GM19324 (cell line): ENCODE measurements around the gene SIAH2.

ENCODE experiments used
- ATAC-seq: cut with Tn5 transposase; IDR thresholded peaks from one replicate; pipeline ENCODE4 v1.9.1; 2021; ENCODE audit warnings: mild to moderate bottlenecking, moderate library complexity; ENCODE audit not compliant: unreplicated experiment, low FRiP score

SIAH2 gene

DNA sequence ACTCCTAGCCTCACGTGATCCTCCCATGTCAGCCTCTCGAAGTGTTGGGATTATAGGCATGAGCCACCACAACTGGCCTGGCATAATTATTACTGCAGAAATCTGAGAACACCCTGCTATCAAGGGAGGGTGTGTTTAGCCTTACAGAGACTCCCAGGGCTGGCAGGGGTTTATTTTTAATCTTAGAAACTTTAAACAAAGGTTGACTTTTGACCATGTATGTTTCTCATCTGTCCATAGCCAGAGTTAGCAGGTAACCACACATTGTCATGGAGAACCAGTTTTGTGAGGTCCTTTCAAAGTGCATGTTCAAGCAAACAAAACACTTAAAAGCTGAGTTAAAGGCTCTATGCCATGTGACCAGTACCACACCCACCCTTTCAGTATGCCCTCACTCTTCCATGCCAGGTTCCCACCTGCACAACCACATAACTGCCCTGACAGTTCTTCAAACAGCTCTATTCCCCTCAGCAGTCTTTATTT, 11.1 kb downstream of the SIAH2 start:
- ATAC-seq = no peak

DNA sequence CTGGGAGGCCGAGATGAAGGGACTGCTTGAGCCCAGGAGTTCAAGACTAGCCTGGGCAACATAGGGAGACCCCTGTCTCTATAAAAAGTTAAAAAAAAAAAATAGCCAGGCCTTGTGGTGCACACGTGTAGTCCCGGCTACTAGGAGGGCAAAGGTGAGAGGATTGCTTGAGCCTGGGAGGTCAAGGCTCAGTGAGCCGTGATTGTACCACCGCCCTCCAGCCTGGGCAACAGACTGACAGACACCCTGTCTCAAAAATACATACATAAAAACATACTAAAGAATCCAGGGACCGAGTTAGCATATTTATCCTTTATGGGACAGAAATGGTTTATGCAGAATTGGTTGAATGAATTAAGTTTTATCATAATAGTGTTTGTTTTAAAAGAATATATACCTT, 13.7 kb downstream of the SIAH2 start:
- ATAC-seq = no peak

DNA sequence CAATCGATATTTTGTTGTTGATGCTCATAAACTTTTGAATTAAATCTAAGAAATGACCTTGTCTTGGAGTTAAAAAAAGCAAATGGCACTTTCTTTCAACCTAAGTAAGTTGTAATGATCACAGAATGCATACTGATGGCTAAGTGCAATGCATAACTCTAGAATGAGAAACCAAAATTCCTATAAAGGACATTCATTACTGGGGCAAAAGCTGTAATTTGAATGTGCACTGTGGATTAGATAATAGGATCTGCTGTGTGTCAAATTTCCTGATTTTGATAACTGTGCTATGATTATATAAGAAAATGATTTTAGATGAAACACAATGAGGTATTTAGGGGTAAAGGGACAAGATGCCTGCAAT, 14.3 kb downstream of the SIAH2 start:
- no peak for ATAC-seq

DNA sequence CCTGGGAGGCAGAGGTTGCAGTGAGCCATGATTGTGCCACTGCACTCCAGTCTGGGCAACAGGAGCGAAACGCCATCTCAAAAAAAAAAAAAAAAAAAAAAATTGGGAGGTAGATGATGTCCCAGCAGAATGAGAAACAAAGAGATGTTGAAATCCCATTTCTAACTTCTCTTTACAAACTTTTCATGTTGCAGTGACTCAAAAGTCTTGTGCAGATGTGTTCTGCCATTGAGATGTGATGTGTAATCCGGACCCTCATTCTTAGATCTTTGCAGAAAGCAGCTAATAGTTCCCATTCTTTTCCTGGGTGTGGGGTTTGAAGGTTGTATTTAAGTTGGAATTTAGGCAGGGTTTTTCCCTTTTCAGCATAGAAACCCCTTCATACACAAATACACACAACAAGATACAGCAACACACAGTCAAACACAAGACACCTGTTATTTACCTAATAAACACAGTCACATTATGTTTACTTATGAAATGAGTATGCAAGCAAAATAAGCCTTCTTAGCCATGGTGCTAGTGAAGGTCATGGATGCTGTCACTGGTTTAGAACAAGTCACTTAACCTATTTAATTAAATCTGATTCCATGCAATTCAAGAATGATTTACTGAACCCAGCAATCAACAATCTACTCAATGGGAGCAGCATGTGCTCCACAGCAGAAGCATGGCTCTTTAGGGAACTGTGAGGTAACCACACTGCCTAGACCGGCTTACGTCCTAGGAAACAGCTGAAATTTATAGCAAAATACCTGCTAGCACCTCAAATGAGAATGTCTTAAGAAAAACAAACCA, 14.9 kb downstream of the SIAH2 start:
- no peak for ATAC-seq

DNA sequence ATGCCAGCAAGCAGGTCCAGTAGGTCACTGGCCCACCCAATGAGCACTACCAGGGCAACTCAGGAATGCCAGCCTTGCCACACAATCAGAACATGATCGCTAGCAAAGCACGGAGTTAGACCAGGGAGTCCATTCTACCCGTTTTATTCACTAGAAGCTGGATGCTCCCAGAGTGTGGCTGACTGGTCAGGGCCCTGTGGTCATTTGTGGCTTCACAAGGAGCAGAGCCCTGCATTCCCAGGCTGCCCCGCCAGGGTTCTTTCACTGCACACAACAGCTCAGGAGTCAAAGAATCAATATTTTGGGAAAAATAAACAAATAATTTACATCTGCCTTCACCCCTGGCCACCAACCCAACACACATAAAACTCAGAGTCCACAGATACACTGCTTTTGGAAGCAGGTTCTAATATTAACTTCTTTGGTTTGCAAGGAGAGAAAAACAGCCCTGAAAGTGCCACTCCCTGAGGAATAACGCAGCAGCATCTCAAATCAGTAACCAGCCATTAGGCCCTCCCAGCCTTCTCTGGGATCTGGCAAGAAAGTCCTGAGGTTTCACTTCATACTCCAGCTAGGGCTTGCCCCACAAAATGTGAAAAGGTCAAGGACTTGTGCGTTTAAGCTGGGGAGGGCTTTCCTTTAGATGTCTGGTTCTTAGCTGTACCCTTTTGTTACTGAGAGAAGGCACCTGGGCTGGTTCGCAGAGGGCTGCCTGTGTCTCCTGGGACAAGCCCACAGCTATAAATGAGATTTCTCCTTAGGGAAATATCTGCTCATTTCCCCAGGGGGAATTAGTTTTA, 16.0 kb downstream of the SIAH2 start:
- no peak for ATAC-seq

DNA sequence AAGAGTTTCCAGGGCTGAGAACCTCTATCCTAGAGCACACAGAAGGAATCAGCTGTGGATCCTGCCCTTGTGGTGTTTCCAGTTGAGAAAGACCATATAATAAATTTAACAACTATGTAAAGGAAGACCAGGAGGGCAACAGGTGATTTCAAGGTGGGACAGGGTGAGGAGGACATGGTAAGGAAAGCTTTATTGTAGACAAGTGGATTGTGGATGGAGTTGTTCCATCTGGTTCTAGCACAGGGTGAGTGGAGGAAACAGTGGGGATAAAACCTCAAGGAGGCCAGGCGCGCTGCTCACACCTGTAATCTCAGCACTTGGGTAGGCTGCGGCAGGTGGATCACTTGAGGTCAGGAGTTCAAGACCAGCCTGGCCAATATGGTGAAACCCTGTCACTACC, 17.1 kb downstream of the SIAH2 start:
- ATAC-seq = no peak

DNA sequence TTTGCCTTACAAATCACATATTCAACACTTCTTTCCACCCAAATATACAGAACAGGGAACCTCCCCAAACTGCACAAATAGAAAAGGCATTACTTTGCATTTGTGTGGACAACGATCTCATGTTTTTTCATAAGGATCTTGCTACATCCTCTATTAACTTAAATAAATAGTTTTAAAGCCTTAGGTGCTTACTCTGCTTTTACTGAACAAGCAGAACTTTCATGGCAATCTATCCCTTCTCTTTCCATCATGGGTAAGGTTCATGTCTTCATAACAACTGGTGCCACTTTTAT, 18.1 kb downstream of the SIAH2 start:
- ATAC-seq = no peak

DNA sequence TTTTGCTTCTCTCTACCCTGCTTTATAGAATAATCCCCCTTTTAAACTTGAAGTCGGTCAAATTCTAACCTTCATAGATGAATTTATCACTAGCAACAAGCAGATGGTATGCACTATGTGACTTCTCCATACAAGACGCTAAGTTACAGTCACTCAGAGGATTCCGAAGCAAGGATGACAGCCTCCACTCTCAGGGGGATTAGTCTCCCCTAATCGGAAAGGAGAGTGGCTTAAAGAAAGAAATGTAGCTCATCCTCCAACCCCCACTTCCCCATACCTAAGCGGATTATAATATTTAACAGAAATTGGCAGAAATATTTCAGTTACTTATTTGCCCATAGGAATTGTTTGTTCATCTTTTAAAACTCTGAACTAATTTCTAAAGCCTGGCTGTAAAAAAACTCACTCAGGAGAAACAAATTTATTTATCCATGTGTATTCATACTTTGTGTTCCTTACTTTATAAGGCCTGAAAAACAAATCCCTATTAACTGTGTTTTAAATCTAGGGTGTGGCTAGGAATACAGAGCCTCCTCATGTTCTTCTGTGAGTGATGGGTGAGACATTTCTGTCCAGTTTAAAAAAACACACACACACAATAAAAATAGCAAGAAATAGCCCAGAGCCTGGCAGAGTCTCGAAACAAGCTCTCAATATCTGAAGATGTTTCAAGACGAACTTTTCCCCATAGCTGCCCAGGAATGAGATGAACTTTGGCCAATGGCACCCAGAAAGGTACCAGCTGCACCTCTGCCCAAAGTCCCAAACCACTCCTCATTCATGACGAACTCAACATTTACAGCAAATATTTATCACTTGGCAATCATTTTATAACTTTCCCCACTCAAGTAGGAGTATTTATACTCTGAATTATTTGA, 18.7 kb downstream of the SIAH2 start:
- no peak for ATAC-seq

DNA sequence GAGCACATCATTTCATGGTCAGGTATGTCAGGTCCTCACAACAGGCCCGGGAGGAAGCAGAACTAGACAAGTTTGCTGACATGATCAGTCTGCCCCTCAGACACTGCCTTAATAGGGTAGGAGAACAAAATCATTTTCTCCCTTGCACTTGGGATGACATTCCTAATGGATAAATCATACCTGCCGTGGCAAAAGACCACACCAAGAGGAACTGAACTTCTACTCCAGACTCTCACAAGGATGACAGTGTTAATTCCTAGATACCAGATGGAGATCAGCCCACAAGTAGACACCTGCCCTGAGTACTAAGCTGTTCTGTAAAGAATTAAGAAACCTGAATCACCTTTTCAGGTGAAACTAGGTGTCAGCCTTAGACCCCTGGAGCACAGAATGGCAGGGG, 19.5 kb downstream of the SIAH2 start:
- no peak for ATAC-seq

DNA sequence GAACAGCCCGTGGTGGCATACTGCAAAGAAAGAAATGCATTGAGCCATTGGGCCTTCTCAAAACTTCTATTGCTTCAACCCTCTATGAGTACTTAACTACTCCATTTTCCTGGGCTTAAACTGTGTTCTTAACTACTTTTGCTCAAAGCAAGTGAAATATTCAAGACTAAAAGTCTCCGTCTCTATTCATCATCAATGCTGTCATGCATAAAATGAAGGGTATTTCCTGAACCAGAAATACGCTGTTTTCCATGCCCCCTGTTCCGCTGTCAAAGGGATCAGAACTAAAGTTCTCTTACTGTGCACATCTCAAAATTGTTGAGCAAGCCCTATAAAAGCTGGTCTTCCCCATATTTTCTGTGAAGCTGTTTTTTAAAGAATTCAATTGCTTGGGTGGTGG, 20.3 kb downstream of the SIAH2 start:
- ATAC-seq = no peak

DNA sequence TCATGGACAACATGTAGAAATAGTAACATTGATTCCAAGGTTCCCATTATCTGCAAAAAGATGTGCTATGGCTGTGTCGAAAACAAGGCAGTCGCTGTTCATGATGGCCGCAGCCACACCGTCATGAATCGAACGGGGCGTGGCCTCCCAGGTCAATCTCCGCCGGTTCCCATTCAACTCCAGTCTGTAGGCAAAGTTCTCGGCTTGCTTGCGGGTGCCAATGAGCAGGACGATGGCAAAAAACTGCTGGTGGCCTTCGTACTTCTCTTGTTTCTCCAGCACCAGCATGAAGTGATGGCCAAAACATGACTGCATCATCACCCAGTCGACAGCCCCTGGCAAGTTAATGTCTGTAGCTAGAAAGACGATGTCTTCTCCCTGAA, 20.8 kb downstream of the SIAH2 start:
- ATAC-seq = no peak

DNA sequence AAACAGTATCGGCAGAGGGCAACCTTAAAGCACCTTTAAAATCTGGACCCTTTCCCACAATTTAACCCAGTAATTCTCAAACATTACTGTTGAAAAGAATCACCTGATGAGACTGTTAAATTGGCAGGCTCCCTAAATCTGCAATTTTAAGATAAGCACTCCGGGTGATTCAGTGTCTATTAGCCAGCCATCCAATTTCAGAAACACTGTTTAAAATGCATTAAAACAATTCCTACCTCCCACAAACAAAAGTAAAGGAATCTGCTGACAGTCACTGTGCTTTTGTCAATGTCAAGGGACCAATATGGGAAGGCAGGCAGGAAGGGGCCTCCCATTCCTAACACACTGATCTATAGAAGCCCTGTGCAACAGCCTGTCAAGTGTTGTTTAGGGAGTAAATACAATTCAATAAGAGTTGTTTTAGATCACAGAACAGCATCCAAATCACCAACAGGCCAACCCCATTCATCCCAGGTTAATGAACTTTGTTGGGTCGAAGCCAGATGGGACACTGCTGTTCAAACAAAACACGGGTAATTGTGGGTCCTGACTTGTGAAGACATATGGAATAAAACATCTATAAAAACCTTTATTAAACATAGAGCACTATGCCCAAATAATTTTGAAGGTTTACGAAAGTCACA, 21.4 kb downstream of the SIAH2 start:
- no peak for ATAC-seq

DNA sequence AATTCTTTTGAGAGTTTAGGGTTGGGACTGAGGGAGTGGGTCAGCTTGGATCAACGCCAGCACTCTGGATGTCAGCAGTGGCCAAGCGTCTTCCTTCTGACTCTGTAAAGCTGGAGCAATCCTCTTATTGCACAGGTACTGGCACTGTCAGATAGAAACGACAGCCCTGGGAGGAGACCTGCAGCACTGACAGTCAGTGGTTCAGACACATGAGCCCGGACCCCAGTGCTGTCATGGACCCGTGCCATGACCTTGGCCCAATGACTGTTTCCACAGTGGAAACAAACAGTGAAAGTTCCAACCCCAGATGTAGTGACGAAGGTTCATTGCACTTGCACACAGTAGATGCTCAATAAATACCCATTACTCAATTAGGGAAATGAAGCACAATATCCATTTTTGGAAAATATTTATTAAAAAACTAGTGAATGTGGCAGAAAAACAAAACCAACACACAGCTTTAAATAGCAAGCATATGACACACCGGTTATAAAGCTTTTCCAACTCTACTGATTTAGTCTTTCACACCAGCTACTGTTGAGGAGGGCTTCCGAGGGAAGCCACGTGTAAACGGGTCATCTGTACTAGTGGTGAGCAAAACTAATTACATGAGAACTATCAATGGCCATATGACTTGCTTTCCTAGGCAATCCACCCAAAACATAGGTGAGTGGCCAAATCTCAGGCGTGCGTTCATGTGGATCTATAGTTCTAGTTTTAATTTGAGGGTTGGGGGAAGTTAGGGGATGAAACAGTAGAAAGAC, 22.1 kb downstream of the SIAH2 start:
- no peak for ATAC-seq

DNA sequence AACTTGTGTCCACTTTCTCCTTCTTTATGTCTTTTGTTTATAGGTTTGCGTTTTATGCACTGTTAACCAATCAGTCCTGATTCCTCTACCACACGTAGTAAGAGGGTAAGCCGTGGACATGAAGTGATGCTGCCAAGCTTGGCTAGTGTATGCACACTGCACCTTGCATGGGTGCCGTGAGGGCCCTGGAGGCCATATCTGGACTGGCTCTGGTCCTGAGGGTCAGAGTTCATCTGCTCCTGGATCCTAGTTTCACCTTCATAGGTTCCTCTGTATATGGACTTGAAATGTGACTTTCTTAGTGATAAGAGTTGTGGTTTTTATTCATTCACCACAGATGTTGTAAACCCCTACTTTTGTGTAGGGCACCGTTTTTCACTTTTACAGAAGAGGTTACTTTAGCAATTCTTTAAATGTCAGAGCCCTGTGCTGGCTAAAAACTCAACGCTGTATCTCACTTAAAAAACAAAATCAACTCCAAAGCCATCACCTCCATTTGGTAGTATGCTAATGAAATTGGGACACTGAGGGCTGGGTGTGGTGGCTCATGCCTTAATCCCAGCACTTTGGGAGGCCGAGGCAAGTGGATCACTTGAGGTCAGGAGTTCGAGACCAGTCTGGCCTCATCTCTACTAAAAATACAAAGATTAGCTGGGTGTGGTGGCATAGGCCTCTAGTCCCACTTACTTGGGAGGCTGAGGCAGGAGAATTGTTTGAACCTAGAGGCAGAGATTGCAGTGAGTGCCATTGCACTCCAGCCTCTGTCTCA, 22.9 kb downstream of the SIAH2 start:
- peak; percentile 30 for ATAC-seq

DNA sequence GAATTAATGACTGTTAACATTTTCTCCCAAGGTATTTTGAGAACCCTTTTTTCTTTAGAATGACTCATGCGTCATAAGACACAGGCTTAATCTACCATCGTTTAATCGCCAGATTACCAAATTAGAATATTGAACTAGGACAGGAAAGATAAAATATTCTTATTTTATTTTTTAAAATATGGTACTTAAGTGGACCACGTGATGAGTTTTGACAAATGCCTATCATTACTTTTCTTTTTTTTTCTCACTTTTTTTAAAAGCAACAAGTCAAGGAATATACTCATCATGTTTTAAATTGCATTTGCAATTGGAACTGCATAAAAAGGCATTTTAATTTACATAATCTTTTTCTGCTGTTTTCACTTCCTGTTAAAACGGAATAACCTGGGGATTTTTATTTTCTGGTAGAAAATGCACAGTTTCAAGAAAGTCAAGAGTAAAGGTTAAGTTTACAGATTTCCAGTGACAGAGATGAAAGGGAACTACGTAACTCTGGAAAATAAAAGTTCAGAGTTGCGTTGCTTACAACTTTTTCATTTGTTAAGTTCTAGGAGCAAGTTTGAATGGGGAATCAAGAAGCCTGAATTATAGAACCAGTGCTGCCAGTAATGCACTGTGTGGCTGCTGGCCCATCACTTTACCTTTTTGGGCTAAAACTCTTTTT, 23.6 kb downstream of the SIAH2 start:
- ATAC-seq = peak; percentile 29

DNA sequence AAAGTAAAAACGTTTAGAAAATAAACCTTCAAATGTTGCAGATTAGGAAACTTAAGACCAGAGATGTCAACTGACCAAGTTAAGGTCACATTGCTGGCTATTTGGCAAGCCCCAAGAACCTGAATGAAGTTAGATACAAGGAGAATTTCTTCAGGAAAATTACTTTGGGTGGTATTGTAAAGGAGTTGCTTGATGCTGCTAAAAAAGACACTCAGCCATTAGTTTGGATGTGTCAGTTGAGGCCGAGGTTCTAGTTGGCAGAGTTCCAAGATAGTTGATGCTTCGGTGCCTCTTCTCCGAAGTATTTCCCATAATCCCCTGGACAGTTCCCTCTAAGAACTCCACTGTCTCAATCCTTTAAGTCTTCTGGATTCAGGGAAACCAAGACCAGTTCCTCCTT, 24.3 kb downstream of the SIAH2 start:
- ATAC-seq = no peak

DNA sequence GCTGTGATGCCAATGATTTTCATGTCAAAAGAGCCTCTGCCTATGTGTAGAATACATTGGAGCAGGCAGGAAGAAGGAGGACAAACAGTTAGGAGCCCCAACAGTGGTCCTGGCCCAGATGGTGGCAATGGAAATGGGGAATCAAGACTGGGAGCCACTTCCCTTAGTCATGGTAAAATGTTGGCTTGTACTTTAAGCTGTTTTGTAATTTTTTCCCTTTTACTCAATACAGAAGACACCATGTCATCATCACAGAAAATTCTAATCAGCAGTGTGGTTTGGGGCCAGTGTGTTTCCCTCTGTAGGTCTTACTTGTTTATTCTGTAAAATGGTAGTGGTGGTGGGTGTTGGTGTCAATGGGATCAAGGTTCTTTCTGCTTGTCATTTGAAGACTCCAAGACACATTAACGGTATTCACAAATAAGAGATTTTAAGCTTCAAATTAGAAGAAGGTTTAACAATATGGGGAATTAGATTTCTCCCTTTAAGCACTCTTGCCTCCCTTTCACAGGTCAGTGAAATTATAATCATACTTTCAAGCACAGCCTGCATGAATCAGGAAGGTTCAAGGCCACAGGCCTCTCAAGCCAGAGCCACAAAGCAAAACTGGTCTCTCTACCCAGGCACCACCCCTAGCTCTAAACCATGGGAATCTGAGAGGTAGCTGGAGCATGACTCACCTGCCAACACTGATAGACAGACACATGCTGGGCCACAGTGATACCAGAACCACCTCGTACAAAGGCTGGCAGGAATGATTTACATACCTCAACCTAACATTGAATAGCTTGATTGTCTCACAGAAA, 24.9 kb downstream of the SIAH2 start:
- ATAC-seq = peak; percentile 48
